NCI-H446 (cell line): ENCODE data around the gene GPATCH1.
A peak's percentile ranks its signal among the peaks of the same experiment; 100 is the strongest.
"Not testable (repeated sequence)": the region's sequence is repeated elsewhere in the genome, so short reads cannot be mapped to it uniquely, and the experiment has no call there.

Source experiments
- DNase-seq, 2 experiments: peaks; one replicate each; lab custom pipeline; 2025; lab: John Stamatoyannopoulos, UW

GPATCH1 gene

DNA sequence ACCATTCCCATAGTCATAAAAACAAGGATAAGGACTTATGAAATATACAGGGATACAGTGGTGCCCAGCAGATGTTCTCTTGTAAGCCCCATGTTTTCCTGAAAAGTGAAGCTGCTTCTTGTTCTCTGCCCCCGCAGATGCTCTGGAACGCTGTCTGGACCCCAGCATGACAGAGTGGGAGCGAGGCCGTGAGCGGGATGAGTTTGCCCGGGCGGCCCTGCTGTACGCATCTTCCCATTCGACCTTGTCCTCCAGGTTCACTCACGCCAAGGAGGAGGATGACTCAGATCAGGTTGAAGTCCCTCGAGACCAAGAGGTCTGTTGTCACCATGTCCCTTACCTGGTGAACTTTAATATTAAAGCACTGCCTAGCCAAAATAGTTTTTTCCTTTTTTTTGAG is 30.6 kb downstream of the GPATCH1 start:
- DNase-seq, result no peak

GRCh38 chr19:33114312-33114711 is 33.3 kb downstream of the GPATCH1 start:
- DNase-seq, result no peak

DNA sequence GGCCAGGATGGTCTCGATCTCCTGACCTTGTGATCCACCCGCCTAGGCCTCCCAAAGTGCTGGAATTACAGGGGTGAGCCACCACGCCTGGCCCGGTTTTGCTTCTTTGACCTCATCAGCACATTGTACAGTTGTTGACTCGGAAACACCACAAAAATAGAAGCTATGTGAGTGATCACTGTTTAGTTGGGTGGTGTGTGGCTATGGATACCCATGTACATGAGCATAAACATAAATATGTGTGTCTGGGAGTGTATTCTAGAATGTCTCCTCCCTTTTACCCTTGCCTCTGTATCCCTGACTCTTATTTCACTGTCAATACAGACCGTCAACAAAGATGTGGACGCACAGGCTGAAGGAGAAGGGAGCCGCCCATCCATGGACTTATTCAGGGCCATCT is 36.5 kb downstream of the GPATCH1 start:
- DNase-seq, result no peak

DNA sequence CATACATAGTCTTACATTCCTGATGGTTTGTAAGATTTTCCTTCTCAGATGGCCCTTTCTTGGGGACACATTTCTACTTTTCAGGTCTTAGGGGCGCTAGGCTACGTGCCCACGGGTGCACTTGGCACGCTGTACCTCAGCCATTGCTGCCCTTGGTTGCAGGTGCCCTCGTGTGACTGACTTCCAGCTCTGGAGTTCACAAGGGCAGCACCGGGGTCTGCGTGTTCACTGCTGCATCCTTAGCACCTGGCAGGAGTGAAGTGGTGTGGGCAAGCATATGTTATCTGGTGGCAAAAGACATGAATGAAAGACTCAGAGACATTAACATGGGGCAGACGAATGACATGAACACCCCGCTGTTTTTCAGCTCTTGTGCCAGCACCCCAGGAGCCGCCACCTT is 37.7 kb downstream of the GPATCH1 start:
- no peak for DNase-seq

DNA sequence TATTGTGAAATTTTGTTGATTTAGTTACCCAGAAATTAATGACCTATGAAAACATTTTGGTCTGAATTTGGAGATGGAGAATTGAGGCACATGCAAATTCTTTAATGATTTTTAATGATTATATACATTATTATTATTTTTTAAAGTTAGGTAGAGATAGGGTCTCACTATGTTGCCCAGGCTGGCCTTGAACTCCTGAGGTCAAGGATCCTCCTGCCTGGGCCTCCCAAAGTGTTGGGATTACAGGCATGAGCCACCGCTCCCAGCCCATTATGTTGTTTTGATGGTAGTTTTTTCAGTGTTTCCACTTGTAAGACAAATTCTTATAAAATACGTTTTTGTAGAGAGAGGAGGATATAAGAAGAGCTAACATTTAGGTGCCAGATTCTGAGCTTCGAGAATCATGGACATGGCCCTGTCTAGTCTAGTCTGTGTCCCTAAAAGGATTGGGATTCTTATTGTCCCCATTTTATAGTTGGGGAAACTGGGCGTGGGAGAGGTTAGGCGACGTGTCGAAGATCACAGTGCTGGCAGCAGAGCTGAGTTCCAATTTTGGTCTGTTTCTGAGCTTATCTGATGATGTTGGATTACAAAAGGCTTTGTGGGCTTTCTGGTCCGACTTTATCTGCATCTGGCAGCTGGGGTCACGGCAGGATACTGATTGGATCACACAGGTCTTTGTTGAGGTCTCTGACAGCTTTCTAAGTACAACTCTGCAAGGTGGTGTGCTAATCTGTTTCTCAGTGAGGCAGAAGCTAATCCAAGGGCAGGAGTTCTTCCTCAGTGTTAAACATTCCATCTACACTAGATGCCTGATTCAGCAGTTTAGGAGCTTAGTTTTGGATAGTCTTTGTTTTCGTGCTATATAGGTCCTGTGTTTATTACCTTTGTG is 43.5 kb downstream of the GPATCH1 start:
- no peak for DNase-seq

DNA sequence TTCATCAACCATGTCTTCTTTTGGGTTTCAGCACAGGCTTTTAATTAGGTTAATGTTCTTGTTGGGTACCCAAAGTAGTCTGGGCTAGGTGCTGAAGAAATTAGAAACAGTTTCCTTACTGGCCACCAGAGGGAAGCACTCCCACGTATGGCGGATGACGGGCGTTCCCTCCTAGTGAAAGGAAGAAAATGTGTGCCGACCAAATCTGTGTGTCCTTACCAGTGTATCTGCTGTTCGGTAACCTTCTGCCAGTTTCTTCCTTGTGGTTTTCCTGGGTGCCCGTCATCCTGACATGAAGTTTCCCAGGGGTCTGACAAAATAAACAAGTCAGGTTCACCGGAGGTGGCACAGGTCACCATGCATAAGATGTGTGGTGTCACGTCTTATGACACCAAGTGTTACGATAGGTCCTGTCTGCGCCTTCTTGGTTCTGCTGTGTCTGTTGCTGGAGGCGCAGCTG is 45.0 kb downstream of the GPATCH1 start:
- peak; percentile 43 to 71 for DNase-seq

DNA sequence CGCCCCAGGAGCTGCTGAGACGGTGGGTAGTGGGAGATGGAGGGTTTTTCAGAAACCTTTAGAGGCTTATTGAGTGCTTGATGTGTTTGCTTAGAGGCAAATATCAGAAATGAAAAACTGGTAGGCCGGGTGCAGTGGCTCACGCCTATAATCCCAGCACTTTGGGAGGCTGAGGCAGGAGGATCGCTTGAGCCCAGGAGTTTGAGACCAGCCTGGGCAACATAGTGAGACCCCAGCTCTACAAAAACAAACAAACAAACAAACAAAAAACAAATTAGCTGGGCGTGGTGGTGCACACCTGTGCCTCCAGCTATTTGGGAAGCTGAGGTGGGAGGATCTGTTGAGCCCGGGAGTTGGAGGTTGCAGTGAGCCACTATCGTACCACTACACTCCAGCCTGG is 45.7 kb downstream of the GPATCH1 start:
- DNase-seq, result not testable (repeated sequence)

DNA sequence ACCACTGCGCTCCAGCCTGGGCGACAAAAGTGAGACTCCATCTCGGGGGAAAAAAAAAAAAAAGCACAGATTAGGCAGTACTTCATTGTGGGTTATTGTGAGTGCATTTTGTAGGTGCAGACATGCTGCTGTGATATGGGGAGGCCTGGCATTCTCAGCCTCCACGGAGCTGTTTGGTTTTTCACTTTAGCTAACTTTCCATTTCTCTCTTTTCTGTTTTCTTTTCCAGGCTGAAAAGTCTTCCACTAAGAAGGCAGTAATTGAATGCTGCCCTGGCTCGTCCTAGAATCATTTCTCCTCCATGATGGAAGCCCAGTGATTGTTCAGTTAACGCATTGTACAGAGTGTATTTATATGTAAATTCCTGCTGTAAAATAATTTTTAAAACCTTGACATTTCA is 48.9 kb downstream of the GPATCH1 start:
- DNase-seq, result no peak

GRCh38 chr19:33130433-33130832 is 49.5 kb downstream of the GPATCH1 start:
- no peak for DNase-seq

GRCh38 chr19:33132021-33132420 is 51.0 kb downstream of the GPATCH1 start, which contains the start of gene WDR88:
TSS of gene WDR88 (plus strand) at chr19:33132114. CDS start at chr19:33132170, 56 bp downstream.
- DNase-seq, result no peak

DNA sequence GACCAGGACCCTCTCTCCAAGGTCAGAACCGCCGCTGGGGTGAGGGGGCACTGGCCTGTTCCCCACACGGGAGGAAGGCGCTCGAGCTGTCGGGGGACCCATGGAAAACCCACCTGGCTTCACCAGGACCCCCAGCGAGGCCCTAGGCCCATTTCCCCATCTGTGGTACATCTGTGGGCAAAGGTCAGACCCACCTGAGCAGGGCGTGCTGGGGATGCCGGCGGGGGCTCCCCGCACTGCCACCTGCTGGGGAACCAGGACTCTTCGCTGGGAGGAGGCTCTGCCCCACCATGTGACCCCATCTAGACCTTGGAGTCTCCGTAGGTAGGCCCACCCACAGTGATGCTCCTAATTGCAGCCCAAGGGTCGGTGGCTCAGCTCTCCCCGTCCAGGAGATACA is 51.4 kb downstream of the GPATCH1 start:
- DNase-seq, result no peak

GRCh38 chr19:33133438-33134031 is 52.6 kb downstream of the GPATCH1 start:
- DNase-seq, result no peak

DNA sequence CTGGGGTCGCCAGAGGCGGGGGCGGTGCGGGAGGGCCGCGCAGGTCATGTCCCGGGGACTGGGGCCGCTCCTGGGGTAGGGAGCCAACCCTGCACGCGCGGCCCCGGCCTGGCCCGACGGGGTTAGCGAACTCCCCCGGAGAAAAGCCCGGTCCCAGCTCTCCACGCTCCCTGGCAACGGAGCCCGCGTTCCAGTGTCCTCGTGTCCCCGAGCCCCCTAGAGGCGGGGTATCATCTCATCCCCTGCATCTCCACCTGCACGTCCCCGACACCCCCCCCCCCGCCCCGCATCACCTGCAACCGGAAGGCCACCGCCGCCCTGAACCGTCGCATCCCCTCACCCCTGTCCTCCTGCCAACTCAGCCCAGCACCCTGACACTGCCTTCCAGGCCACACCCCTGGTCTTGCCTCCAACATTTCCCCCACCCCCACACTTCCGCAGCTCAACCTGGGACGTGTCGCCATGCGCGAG is 53.6 kb downstream of the GPATCH1 start:
- DNase-seq, result no peak

- DNase-seq, result no peak
Measured at GRCh38 chr19:33139165-33139564, 58.2 kb downstream of the GPATCH1 start.

DNA sequence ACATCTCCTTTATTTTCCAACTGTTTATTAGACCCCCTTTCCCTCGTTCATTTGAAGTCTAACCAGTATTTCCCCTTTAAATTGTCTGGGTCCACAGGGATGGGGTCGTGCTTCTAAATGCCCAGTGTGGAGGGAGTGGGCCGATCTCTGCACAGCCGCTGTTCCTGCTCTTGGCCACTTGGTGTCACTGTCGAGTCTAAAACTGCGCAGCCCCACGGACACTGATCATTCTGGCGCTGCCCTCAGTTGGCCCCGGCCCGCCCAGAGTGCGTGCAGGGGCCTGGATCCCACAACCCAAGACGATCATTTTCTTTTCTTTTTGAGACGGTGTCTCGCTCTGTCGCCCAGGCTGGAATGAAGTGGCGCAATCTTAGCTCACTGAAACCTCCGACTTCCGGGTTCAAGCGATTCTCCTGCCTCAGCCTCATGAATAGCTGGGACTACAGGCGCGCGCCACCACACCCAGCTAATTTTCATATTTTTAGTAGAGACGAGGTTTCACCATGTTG is 63.0 kb downstream of the GPATCH1 start:
- DNase-seq, result peak; percentile 25 to 73

- no peak for DNase-seq
Measured at GRCh38 chr19:33146209-33146608, 65.2 kb downstream of the GPATCH1 start.

DNA sequence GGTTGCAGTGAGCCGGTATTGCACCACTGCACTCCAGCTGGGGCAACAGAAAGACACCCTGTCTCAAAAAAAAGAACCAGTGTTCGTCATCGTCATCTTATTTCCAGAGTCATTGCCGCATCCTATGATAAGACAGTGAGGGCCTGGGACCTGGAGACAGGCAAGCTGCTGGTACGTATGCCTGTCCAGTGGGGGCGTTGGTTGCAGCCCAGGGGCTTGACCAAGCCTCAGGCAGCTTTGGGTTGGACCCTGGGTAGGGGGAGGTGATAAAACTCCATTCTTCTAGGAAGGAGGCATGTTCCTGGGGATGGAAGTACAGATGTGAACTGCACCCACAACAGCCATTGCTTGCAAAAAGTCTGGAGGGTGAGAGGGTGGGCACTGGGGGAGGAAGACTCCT is 66.6 kb downstream of the GPATCH1 start:
- DNase-seq, result no peak

GRCh38 chr19:33150852-33151518 is 70.0 kb downstream of the GPATCH1 start:
- no peak for DNase-seq

DNA sequence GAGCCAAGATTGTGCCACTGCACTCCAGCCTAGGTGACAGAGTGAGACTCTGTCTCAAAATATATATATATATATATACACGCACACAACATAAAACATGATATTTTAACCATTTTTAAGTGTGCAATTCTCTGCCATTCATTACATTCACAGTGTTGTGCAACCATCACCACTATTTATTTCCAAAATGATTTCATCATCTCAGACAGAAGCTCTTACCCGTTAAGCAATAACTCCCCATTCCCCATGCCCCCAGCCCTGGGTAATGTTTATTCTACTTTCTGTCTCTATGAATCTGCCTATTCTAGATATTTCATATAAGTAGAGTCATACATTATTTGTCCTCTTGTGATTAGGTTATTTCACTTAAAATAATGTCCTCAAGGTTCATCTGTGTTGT is 71.2 kb downstream of the GPATCH1 start:
- DNase-seq, result no peak

DNA sequence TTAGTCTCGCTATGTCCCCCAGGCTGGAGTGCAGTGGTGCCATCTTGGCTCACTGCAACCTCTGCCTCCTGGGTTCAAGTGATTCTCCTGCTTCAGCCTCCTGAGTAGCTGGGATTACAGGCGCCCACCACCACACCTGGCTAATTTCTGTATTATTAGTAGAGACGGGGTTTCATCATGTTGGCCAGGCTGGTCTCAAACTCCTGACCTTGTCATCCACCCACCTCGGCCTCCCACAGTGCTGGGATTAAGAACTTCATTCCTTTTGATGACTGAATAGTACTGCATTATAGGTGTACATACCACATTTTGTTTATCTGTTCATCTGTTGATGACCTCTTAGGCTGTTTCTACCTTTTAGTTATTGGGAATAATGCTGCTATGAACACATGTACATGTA is 71.6 kb downstream of the GPATCH1 start:
- DNase-seq, result not testable (repeated sequence)

DNA sequence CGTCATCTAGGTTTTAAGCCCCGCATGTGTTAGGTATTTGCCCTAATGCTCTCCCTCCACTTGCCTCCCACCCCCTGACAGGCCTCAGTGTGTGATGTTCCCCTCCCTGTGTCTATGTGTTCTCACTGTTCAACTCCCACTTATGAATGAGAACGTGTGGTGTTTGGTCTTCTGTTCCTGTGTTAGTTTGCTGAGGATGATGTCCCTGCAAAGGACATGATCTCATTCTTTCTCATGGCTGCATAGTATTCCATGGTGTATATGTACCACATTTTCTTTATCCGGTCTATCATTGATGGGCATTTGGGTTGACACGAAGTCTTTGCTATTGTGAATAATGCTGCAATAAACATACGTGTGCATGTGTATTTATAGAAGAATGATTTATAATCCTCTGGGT is 73.3 kb downstream of the GPATCH1 start:
- not testable (repeated sequence) for DNase-seq

DNA sequence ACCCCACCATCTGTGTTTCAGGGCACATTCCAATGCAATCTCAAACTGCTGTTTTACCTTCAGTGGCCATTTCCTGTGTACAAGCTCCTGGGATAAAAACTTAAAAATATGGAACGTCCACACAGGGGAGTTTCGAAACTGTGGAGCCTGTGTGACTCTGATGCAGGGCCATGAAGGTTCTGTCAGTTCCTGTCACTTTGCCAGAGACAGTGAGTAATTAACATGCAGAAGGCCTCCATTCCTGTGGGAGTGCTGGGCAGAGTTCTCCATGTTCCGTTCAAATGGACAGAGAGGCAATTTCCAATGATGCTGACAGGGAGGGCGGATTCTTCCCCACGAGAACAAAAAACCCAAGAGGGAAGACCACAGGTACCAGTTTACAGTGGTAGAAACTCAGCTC is 75.4 kb downstream of the GPATCH1 start:
- DNase-seq, result no peak
